ENCODE measurements around the gene NBPF26. TPM values are rescaled to one million over a fixed set of nuclear protein-coding genes. Genes with fewer than 3 reads are reported as not detected.
"Not testable (repeated sequence)": the region's sequence is repeated elsewhere in the genome, so short reads cannot be mapped to it uniquely, and the experiment has no call there.

The NBPF26 gene
- total and polyA plus RNA-seq, 2 donors (not counting 1 experiment from before 2014, with no cell fraction given), result 18.6 to 29.0 TPM

DNA sequence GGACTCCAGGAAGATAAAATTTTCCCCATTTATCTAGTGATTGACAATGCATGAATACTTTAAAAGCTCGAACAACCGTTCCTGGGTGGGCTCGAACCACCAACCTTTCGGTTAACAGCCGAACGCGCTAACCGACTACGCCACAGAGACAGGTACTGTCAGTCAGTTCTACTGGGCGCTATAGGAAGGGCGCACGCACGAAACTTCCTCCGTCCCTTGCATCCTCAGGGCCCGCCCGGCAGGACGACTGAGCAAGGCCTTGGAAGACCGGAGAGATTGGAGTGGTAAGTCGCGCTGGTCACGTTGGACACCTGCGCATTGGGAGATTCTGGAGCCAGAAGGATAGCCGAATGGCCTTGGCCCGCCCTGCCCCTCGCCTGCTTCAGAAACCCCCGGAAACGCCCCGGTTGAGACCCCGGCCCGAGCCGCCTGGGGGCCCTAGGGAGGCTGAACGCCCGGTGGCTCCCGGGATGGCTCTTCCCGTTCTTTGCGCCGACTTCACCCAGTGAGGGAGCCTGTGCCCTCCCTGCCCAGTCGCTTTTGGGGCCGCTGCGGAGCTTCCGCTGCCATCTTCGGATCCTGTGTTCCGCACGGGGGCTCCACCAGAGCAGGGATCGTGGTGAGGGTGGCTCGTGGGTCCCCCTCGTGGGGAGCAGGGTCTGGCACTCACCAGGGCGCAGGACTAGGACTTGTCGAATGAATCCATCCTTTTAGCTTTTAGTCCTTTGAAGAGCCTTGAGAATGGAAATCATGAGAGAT, 120.6 kb downstream of the NBPF26 start:
- ATAC-seq (ENCODE audit: low read depth); H3K9me3 ChIP-seq (ENCODE audit: control extremely low read depth in 1 of 3, control insufficient read depth in 2 of 3, insufficient read depth in 1 of 3, low read length in 2 of 3); H3K36me3 ChIP-seq (replicated peaks in 1 of 2; ENCODE audit: control extremely low read depth in 1 of 2, control insufficient read depth in 1 of 2, extremely low read depth in 1 of 2, insufficient read depth in 2 of 2, low read length in 1 of 2); H3K4me1 Mint-ChIP-seq; H3K9me3 Mint-ChIP-seq (ENCODE audit: insufficient read depth); H3K27me3 Mint-ChIP-seq; intact Hi-C loops (cut with micrococcal nuclease); H3K4me1 ChIP-seq (ENCODE audit: control insufficient read depth in 2 of 2, insufficient read depth in 2 of 2, low read length in 2 of 2); POLR2A ChIA-PET; H3K27me3 ChIP-seq (replicated peaks in 1 of 4; ENCODE audit: control extremely low read depth in 1 of 4, control insufficient read depth in 3 of 4, insufficient read depth in 4 of 4, low read length in 3 of 4); CTCF ChIA-PET; H3K4me2 ChIP-seq (replicated peaks; ENCODE audit: low read depth, low read length, poor library complexity, severe bottlenecking); H3K79me2 ChIP-seq (ENCODE audit: control insufficient read depth, insufficient read depth, low read length); H4K20me1 ChIP-seq (ENCODE audit: control insufficient read depth, insufficient read depth, low read length, poor library complexity, severe bottlenecking): not testable (repeated sequence)
- TF ChIP-seq, protein P1, sequence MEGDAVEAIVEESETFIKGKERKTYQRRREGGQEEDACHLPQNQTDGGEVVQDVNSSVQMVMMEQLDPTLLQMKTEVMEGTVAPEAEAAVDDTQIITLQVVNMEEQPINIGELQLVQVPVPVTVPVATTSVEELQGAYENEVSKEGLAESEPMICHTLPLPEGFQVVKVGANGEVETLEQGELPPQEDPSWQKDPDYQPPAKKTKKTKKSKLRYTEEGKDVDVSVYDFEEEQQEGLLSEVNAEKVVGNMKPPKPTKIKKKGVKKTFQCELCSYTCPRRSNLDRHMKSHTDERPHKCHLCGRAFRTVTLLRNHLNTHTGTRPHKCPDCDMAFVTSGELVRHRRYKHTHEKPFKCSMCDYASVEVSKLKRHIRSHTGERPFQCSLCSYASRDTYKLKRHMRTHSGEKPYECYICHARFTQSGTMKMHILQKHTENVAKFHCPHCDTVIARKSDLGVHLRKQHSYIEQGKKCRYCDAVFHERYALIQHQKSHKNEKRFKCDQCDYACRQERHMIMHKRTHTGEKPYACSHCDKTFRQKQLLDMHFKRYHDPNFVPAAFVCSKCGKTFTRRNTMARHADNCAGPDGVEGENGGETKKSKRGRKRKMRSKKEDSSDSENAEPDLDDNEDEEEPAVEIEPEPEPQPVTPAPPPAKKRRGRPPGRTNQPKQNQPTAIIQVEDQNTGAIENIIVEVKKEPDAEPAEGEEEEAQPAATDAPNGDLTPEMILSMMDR (IDR thresholded peaks at IDR 0.05), result peak; percentile 22
- peak overlapping the region; percentile 87 for H3K4me3 Mint-ChIP-seq
- peak overlapping the region; percentile 42 for H2AFZ ChIP-seq (ENCODE audit: insufficient read depth, low read depth, low read length, poor library complexity, severe bottlenecking)
- peak overlapping the region in 1 of 2 donors; percentile 41 for H3K27ac ChIP-seq (ENCODE audit: low read length in 2 of 2)
- 0% methylated on average over 9 of the region's 49 CpGs for WGBS (ENCODE audit: insufficient coverage)
- H3K27ac Mint-ChIP-seq, result peak overlapping the region; percentile 98
- H3K4me3 ChIP-seq (ENCODE audit: control extremely low read depth in 1 of 5, extremely low read depth in 1 of 5, insufficient read depth in 1 of 5, low read depth in 2 of 5, low read length in 4 of 5), result peak overlapping the region in 4 of 5 experiments; percentile 32 to 81 (median 60)
- H3K9ac ChIP-seq (ENCODE audit: low read length), result peak overlapping the region; percentile 69
- DNase-seq, result peak; percentile 86

DNA sequence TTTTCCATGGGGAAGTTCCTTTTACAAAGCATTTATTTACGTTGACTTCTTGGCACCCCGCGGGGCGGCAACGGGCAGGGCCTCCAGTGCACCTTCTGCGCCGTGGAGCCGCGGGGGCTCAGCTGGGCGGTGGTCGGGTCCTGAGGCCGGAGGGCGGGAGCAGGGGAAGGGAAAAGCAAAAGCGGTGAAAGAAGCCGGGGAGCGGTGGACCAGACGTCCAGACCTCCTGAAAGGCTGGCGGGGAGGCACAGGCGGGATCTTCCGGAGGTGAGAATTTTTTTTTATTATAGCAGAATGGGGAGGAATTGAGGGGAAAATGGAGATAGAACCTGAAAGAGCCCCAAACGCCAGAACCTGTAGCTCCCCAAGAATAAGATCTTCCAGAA, 121.2 kb downstream of the NBPF26 start:
- H3K27ac ChIP-seq (ENCODE audit: low read length in 2 of 2); DNase-seq: not testable (repeated sequence)

DNA sequence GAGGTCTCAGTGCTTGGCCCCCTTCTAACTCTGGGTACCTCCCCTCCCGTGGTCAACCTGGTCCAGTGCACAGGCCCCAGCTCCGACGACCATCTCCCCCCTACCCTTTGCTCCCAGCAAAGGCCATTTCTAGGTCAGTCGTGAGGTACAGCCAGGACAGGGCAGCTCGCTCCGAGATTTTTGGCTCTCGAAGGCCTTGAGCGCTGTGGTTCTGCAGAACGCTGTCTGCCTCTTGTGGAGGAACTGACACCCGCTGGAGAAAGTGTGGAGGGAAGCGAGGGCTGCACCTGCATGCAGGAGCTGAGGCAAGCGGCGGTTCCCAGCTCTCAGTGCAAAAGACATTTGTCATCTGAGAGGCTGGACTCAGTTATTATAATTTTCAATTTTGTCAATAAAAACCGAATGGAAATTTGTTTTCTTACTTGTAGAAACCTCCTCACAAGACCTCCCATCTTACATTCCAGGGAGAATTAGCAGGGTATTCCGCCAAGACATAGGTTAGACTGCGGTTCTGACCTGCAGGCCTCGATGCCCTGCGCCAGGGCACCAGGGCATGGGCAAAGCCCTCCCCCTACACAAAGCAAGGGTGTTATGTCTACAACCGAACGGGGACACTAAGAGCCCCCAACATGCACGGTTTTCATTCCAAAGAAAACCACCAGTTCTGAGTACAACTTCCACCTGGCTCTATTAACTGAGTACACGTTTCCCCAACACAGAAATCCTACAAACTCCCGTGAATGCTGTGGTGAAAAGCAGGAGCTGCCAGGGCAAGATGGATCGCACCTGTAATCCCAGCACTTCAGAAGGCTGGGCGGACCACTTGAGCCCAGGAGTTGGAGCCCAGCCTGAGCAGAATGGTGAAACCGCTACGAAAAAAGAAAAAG, 125.9 kb downstream of the NBPF26 start:
- H3K4me2 ChIP-seq (replicated peaks; ENCODE audit: low read depth, low read length, poor library complexity, severe bottlenecking); H3K9me3 Mint-ChIP-seq (ENCODE audit: insufficient read depth); H3K4me1 Mint-ChIP-seq; POLR2A ChIA-PET; intact Hi-C loops (cut with micrococcal nuclease); H3K27me3 ChIP-seq (replicated peaks in 1 of 4; ENCODE audit: control extremely low read depth in 1 of 4, control insufficient read depth in 3 of 4, insufficient read depth in 4 of 4, low read length in 3 of 4); H3K36me3 ChIP-seq (replicated peaks in 1 of 2; ENCODE audit: control extremely low read depth in 1 of 2, control insufficient read depth in 1 of 2, extremely low read depth in 1 of 2, insufficient read depth in 2 of 2, low read length in 1 of 2); H3K79me2 ChIP-seq (ENCODE audit: control insufficient read depth, insufficient read depth, low read length); H3K27ac ChIP-seq (ENCODE audit: low read length in 2 of 2); H3K9me3 ChIP-seq (ENCODE audit: control extremely low read depth in 1 of 3, control insufficient read depth in 2 of 3, insufficient read depth in 1 of 3, low read length in 2 of 3); H2AFZ ChIP-seq (ENCODE audit: insufficient read depth, low read depth, low read length, poor library complexity, severe bottlenecking); H3K4me1 ChIP-seq (ENCODE audit: control insufficient read depth in 2 of 2, insufficient read depth in 2 of 2, low read length in 2 of 2); H4K20me1 ChIP-seq (ENCODE audit: control insufficient read depth, insufficient read depth, low read length, poor library complexity, severe bottlenecking); CTCF ChIA-PET; ATAC-seq (ENCODE audit: low read depth); H3K27me3 Mint-ChIP-seq: not testable (repeated sequence)
- peak overlapping the region; percentile 91 for H3K4me3 Mint-ChIP-seq
- no CpG with 5 or more reads among the region's 27 CpGs for WGBS (ENCODE audit: insufficient coverage)
- Histone ChIP-seq H3K4me3 (ENCODE audit: control extremely low read depth in 1 of 5, extremely low read depth in 1 of 5, insufficient read depth in 1 of 5, low read depth in 2 of 5, low read length in 4 of 5) (peak overlapping the region in 3 of 5 experiments; percentile 25 to 52 (median 41)), H3K9ac (ENCODE audit: low read length) (peak overlapping the region; percentile 66)
- H3K27ac Mint-ChIP-seq, result peak overlapping the region; percentile 78
- DNase-seq, result peak; percentile 35

More for the DNA sequence above, 121.2 kb downstream of the NBPF26 start:
- Histone ChIP-seq H3K4me3 (ENCODE audit: control extremely low read depth in 1 of 5, extremely low read depth in 1 of 5, insufficient read depth in 1 of 5, low read depth in 2 of 5, low read length in 4 of 5) (peak overlapping the region in 1 of 5 experiments; percentile 30), H3K9ac (ENCODE audit: low read length) (peak overlapping the region; percentile 69)
- intact Hi-C loops (cut with micrococcal nuclease); H3K4me1 Mint-ChIP-seq; H3K27me3 ChIP-seq (replicated peaks in 1 of 4; ENCODE audit: control extremely low read depth in 1 of 4, control insufficient read depth in 3 of 4, insufficient read depth in 4 of 4, low read length in 3 of 4); ATAC-seq (ENCODE audit: low read depth); CTCF ChIA-PET; H3K79me2 ChIP-seq (ENCODE audit: control insufficient read depth, insufficient read depth, low read length); H3K9me3 Mint-ChIP-seq (ENCODE audit: insufficient read depth); POLR2A ChIA-PET; H3K36me3 ChIP-seq (replicated peaks in 1 of 2; ENCODE audit: control extremely low read depth in 1 of 2, control insufficient read depth in 1 of 2, extremely low read depth in 1 of 2, insufficient read depth in 2 of 2, low read length in 1 of 2); H4K20me1 ChIP-seq (ENCODE audit: control insufficient read depth, insufficient read depth, low read length, poor library complexity, severe bottlenecking); H3K4me1 ChIP-seq (ENCODE audit: control insufficient read depth in 2 of 2, insufficient read depth in 2 of 2, low read length in 2 of 2); H3K4me2 ChIP-seq (replicated peaks; ENCODE audit: low read depth, low read length, poor library complexity, severe bottlenecking); H3K9me3 ChIP-seq (ENCODE audit: control extremely low read depth in 1 of 3, control insufficient read depth in 2 of 3, insufficient read depth in 1 of 3, low read length in 2 of 3); H2AFZ ChIP-seq (ENCODE audit: insufficient read depth, low read depth, low read length, poor library complexity, severe bottlenecking); H3K27me3 Mint-ChIP-seq; H3K27ac Mint-ChIP-seq: not testable (repeated sequence)
- peak overlapping the region; percentile 87 for H3K4me3 Mint-ChIP-seq
- WGBS (ENCODE audit: insufficient coverage), result no CpG with 5 or more reads among the region's 21 CpGs

Measured in B cell (primary cell).